Endometrium (tissue), 2 donors: ENCODE results near the gene RARRES2.
"Not testable (repeated sequence)": the region's sequence is repeated elsewhere in the genome, so short reads cannot be mapped to it uniquely, and the experiment has no call there.

ENCODE experiments used
- FAIRE-seq: peaks from 2 replicates; lab custom pipeline; 2012; peaks lifted over from hg19 to GRCh38; lab: Jason Lieb, UNC
- donor health status: control.
- donor health status: control.

RARRES2 gene

DNA sequence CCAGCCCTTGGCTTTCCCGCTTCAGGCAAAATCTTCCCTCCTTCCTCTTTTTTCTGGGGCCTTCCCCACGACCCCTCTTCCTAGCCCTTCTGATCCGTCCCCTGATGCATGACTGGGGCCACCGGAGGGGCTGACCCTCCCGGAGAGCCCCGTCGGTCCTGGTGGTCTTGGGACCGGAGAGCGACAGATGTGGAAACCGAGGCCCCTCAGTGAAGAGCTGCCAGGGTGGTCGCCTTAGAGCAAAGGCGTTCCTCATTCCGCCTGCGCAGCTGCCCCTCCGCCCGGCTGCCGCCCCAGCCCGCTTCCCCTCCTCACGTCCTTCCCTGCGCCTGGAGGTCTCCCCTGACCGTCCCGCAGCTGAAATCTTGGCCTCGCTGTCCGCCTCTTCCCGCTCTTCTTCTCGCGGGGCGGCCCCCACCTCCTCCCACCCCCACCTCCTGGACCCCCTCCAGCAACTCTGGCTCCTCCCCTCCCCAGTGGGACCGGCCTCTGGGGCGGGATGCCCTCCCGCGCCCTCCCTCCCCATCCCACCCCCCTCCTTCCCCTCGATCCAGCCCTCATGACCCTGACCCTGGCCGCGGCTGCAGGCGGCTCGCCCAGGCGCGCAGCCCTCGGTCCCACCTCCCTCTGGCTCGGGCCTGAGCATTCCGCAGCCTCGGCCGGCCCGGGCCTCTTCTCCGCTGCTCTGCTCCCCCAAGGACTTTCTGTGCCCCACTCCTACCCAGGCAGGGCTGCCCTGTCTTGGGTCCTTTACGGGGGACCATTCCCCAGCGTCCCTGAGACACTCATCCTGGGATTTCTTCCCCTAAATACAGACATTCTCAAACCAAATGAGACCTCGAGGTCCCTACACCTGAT lies at the start of gene RARRES2:
RARRES2 (minus strand) TSS at position 367 of the 858 bp plus-strand sequence. CDS start 1,020 bp downstream, outside the sequence.
- no peak for FAIRE-seq

DNA sequence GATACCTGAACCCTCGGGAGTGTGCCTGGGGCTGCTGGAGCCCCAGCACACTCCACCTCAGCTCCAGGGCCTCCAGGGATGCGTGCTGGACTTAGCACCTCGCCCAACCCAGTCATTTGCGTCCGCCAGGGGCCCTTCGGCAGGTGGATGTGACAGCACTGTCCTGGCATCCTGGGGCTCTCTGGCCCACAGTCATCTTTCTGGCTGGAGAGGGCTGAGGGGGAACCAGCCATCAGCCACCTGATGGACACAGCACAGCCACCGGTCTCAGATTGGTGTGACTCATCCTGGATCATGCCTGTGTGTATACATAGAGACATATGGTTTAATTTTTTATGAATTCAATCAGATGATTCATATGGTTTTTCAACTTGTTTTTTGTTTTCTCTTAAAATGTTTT lies 48.8 kb upstream of the RARRES2 start:
- no peak for FAIRE-seq

- FAIRE-seq: no peak
Observed at GRCh38 chr7:150389532-150389816, 48.0 kb upstream of the RARRES2 start.

DNA sequence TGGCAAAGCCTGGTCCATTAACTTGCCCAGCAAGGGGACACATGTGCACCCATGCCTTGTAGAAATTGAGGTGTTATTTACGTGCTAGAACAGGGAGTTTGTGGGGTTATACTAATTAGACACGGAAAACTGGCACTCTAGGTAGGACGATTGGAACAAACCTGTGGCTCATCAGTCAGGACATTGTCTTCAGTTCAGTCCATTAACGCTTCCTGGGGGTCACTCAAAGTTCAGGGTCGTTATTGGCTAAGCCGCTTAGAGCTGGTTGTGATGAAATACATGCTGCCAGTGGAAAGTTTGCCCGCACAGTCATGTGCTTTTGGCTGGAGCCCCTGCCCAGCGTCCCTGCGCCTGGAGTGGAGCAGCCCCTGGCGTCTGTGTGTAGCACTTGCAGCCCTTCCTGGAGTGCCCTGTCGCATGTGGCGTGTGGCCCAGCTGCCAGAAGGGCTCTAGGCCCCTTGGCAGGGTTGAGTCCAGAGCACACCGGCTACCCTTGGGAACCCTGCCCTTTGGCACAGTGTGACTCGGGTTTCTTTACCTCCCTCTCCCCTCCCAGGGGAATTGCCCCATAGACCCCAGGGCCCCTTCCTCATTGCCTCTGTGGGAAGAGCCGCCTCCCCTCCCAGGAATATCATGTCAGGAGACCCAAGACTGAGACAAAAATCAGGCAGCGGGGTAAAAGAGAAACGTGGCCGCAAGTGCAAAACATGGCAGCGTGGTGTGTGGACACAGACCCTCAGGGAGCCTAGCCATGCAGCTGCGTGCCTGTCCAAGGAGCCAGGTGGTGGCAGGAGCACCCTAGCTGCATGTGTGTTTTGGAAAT lies 47.5 kb upstream of the RARRES2 start:
- FAIRE-seq: no peak

- FAIRE-seq: no peak
Observed at GRCh38 chr7:150388306-150388705, 46.9 kb upstream of the RARRES2 start.

DNA sequence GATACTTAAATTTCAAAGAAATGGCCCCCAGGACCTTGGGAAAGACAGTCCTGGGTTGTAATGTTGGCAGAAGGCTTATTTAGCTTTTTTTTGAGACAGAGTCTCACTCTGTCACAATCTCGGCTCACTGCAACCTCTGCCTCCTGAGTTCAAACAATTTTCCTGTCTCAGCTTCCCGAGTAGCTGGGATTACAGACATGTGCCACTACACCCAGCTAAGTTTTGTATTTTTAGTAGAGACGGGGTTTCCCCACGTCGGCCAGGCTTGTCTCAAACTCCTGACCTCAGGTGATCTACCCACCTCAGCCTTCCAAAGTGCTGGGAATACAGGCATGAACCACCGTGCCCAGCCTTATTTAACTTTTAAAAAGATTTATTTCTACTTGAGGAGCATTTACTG lies 44.5 kb upstream of the RARRES2 start:
- FAIRE-seq: not testable (repeated sequence)

GRCh38 chr7:150385302-150385723 lies 43.9 kb upstream of the RARRES2 start:
- no peak for FAIRE-seq

DNA sequence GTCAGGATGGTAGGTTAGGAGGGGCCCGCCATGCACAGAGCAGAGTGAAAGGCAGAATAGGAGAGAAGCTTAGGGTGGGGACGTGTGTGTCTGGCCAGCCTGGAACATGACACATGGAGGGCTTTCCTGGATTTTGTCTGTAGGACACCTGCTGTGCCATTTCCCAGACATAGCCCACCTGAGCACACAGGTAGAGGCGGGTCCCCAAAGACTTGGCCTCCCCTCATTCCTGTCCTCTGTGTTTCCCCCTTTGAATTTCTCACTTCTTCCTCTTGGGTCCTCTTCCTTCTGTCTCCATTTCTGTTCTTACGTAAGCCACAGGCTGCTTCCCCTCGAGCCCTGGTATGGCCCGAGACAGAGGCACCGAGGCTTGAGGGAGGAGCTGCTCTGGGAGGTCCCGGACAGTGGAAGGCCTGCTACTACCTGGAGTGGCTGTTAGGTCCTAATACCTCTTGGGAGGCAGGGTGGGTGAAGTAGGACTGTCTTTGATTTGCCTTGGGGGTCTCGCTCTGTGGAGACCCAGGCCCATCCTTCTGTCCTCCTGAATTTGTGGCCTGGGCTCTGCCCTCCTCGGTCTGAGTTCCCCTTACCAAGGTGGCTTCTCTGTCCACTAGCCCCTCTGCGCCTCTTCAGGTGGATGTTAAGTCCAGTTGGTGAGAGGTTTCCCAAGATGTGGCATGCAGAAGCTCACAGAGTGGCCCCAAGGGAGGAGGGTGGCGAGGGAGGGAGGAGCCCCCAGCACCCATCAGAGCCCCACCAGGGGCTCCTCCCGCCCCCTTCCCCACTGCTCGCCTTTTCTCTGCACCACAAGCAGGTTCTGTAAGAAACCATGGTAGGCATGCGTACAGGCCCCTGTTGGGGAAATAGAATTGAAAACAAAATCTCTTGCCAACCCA lies 43.2 kb upstream of the RARRES2 start:
- no peak for FAIRE-seq

DNA sequence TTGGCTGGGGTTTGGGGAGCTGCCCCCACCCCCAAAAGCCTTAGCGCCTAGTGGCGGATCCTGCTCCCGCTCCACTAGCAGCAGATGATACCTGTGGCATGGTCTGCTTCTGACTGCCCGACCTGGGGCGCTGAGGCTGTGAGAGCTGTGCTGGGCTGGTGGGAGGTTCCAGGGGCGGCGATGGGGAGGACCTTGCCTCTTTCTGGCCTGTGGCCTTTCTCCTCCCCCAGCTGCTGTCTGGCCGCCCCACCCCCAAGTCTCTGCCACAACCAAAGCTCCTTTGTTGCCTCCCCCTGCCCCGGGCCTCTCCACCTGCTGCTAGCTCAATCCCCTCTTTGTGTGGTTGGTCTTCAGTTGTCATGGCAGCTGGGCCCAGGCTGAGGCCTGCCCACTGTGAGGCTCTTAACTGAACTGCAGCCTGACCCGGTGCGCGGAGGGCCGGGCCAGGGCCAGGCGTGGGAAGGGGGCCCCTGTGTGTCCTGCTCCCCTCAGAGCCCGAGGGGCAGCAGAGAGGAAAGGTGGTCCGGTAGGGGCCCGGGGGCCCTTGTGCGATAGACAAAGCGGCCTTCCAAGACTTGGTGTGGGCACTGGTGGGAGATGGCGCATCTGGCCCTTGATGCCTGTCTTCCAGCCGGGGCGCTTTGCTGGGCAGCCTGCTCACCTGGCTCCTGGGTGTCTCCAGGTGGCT lies 42.4 kb upstream of the RARRES2 start:
- FAIRE-seq: no peak

DNA sequence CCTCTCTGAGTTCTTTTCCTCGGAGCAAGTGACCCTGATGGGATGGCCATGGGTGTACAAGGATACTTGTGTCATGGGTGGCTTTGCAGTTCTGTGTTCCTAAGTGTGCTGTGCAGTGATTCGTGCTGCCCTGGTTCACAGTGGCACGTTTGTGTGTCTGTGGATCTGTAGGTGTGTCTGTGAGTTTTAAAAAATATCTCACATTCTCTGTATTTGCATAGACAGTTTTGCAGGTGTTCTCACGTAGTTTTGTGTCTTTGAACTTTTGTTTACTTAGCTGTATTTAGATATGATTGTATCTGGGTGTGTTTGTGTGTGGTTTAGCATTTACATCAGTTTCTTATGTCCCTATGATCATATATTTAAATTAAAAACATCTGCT lies 41.4 kb upstream of the RARRES2 start:
- no peak for FAIRE-seq

- no peak for FAIRE-seq
Observed at GRCh38 chr7:150382123-150382843, 40.9 kb upstream of the RARRES2 start.

DNA sequence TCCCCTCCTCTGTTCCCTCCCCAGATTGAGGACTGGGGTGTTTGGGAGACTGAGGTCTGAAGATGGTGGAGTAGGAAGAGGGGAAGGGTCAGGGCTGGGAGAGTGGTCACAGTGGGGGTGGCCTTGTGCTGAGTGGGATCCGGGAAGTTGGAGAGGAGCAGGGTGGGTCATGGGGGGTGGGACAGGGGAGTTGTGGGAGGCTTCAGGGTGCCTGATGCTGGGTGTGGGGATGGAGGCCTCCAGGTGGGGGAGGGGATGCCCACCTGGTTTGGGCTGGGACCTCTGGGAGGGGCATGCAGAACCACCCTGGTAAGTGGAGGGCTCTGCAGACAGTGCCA lies 40.3 kb upstream of the RARRES2 start:
- FAIRE-seq: no peak

DNA sequence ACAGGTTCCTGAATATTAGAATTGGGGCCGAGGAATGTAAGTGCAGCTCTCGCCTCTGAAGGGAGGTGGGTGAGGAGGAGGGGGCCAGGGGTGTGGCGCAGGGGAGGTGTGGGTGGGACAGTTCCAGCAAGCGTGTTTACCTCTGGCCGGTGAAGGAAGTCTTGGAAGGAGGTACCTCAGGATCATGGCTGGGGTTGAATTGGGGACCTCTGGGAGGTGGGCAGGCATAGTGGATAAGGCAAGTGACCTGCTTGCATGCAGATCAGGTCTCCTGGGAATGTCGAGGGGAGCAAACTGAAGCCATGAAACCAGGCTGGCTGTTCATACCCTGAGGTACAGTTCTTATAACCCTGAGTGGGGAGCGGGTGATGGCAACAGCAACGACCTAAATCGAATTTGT lies 39.7 kb upstream of the RARRES2 start:
- no peak for FAIRE-seq

GRCh38 chr7:150380463-150380862 lies 39.0 kb upstream of the RARRES2 start:
- no peak for FAIRE-seq

- no peak for FAIRE-seq
Observed at GRCh38 chr7:150379441-150380379, 38.3 kb upstream of the RARRES2 start.

DNA sequence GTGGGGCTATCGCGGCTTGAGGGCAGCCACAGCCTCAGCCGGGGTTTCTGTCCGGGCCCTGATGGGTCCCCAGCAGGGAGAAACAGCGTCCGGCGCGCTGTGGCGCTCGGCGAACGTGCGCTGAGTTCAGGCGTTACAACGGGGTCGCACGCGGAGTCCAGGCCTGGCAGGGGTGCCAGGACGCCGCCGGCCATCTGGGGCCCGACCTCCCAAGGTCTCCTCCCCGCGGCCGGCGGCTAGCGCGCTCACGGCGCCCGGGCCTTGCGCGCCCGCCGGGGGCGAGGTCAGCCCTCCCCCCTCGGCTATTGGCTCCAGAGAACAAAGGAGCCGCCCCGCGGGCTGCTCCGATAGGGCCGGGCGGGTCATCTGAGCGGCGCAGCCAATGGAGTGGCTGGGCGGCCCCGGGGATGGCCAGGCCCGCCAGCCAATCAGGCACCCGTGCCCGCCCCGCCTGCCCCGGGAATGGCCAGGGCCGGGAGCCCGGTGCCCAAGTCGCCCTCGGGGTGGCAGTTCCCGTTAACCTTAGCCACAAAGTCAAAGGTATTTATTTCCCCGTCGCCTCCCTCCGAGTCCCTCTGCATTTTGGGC lies 37.5 kb upstream of the RARRES2 start, which contains the start of gene ZNF775:
ZNF775 (plus strand) TSS at position 478 of the 588 bp plus-strand sequence. CDS start 9,141 bp downstream, outside the sequence.
- FAIRE-seq: no peak

- no peak for FAIRE-seq
Observed at GRCh38 chr7:150378115-150378852, 36.9 kb upstream of the RARRES2 start.

DNA sequence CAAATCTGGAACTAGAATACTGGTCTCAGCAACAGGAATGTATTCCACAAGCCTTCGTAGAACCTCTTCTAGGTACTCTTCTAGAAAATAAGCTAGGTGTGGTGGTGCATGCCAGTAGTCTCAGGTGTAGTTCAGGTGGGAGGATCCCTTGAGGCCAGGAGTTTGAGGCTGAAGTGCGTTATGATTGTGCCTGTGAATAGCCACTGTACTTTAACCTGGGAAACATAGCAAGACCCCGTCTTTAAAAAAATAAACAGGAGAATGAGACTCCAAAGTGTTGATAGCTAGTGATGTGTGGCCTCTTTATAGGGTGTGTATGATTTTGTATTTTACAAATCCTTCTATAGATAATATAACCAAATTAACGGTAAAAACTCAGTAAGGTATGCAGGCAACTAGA lies 36.2 kb upstream of the RARRES2 start:
- FAIRE-seq: no peak

- FAIRE-seq: no peak
Observed at GRCh38 chr7:150377196-150377595, 35.8 kb upstream of the RARRES2 start.
